WI38 (cell line): Measurements from ENCODE around the gene ZNF74.
A peak's percentile ranks its signal among the peaks of the same experiment; 100 is the strongest.
"Not testable (repeated sequence)": the region's sequence is repeated elsewhere in the genome, so short reads cannot be mapped to it uniquely, and the experiment has no call there.

Experiments used
- H3K4me3 ChIP-seq: 2 replicates; pipeline ENCODE4 v1.5.1; 2011; ENCODE audit warnings: low read depth, mild to moderate bottlenecking, control low read depth, low read length
- TF ChIP-seq, protein P1 (sequence below): IDR thresholded peaks from 2 replicates; pipeline ENCODE4 v1.5.1; 2012; ENCODE audit warnings: low read depth, mild to moderate bottlenecking, control low read depth, low read length

Gene ZNF74

DNA sequence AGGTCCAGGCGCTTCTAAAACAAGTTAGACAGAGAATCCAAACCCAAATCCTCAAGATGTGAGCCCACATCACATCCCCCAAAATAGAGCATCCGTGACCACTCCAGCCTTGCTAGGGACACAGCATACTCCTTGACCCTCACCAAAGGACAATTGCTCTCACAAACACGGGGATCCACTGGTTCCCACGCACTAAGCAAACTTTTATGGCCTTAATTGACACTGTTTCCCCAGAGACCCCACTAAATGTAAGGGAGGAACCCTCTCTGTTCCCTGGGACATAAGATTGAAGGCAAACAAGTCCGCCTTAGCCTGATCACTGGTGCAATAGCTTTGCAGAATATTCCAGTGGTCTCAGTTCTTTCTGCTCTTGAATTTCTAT lies 20.1 kb downstream of the ZNF74 start:
- TF ChIP-seq, protein P1, sequence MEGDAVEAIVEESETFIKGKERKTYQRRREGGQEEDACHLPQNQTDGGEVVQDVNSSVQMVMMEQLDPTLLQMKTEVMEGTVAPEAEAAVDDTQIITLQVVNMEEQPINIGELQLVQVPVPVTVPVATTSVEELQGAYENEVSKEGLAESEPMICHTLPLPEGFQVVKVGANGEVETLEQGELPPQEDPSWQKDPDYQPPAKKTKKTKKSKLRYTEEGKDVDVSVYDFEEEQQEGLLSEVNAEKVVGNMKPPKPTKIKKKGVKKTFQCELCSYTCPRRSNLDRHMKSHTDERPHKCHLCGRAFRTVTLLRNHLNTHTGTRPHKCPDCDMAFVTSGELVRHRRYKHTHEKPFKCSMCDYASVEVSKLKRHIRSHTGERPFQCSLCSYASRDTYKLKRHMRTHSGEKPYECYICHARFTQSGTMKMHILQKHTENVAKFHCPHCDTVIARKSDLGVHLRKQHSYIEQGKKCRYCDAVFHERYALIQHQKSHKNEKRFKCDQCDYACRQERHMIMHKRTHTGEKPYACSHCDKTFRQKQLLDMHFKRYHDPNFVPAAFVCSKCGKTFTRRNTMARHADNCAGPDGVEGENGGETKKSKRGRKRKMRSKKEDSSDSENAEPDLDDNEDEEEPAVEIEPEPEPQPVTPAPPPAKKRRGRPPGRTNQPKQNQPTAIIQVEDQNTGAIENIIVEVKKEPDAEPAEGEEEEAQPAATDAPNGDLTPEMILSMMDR, result no peak
- H3K4me3 ChIP-seq, result no peak overlapping the region

DNA sequence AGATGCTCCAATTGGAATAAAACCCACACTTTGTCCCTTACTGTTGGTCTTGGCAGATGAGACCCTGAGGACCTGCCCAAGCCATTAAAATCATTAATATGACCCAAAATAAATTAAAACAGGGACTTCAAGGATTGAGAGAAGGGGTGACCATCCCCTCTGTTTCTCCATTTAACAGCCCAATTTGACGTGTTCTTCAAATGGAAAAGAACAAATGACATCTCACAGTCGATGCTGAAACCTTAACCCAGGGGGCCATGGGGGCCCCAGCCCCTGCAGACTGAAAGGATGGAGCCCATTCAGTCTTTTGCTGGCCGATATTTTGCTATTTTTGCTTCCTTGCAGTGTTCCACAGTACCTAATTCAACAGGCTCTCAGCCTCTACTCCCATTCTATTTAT lies 20.5 kb downstream of the ZNF74 start:
- no peak overlapping the region for H3K4me3 ChIP-seq
- TF ChIP-seq, protein P1, result no peak

DNA sequence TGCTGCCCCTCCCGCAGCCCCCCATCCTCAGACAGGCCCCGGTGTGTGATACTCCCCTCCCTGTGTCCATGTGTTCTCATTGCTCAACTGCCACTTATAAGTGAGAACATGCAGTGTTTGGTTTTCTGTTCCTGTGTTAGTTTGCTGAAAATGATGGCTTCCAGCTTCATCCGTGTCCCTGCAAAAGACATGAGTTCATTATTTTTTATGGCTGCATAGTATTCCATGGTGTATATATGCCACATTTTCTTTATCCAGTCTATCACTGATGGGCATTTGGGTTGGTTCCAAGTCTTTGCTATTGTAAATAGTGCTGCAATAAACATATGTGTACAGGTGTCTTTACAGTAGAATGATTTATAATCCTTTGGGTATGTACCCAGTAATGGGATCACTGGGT lies 21.3 kb downstream of the ZNF74 start:
- H3K4me3 ChIP-seq, result not testable (repeated sequence)

DNA sequence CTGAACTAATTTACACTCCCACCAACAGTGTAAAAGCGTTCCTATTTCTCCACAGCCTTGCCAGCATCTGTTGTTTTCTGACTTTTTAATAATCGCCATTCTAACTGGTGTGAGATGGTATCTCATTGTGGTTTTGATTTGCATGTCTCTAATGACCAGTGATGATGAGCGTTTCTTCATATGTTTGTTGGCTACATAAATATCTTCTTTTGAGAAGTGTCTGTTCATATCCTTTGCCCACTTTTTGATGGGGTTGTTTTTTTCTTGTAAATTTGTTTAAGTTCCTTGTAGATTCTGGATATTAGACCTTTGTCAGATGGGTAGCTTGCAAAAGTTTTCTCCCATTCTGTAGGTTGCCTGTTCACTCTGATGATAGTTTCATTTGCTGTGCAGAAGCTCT lies 21.7 kb downstream of the ZNF74 start:
- not testable (repeated sequence) for H3K4me3 ChIP-seq

DNA sequence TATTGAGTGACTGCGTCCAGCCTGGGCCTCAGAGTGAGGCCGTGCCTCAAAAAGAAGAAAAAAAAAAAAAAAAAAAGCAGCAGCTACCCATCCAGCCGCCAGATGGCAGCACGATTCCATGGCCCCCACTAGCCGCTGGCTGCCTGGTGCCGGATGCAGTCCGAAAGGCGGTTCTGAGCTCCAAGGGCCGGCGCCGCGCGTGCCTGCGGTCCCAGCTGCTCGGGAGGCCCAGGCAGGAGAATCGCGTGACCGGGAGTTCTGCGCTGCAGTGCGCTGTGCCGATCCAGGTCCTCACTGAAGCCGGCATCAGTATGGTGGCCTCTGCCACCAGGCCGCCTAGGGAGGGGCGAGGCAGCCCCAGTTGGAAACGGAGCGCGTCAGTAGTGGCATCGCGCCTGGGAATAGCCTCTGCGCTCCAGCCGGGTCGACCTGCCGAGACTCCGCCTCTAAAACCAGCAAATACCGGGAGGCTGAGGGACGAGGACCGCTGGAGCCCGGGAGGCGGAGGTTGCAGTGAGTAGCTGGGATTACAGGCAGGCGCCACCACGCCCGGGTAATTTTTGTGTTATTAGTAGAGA lies 24.3 kb downstream of the ZNF74 start:
- H3K4me3 ChIP-seq, result peak overlapping the region; percentile 40
- TF ChIP-seq, protein P1, result peak; percentile 79

DNA sequence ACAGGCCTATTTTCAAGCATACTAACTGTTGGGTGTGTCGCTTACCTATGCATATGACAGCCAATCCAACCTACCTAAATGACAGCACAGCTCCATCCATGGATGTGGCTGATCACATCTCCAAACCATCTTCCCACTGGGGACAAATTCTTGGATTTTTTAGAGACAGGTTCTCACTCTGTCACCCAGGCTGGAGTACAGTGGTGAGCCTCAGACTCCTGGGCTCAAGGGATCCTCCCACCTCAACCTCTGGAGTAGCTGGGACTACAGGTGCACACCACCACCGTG lies 25.7 kb downstream of the ZNF74 start:
- TF ChIP-seq, protein P1, result no peak
- no peak overlapping the region for H3K4me3 ChIP-seq

DNA sequence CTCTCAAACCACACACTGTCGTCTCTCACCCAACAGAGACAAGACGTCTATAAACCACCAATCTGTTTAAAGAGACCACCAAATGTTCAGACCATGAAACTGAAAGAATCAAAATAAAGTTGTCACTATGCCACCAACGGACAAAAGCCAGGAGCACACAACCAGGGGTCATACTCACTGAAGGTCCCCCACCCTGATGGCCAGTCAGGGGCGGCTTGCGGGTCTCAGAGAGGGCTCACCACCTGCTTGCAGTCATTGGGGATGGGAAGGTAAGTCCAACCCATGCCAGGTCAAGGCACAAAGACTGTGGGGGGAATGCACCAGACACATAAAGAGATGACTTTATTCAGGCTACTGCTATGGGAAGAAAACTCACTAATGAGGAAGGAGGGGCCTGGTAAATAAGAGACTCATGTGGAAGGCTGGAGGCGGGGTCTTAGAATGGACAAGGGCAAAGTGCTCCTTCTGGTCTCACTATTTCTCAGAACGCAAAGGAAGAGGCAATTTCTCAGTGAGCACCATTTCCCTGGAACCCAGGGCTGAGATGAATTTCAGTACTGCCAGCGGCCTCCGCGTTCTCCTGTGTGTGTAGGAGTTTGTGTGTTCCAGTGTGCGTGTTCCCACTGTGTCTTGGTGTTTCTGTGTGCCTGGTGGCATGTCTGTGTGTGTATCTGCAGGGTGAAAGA lies 26.3 kb downstream of the ZNF74 start:
- no peak overlapping the region for H3K4me3 ChIP-seq
- TF ChIP-seq, protein P1, result no peak

DNA sequence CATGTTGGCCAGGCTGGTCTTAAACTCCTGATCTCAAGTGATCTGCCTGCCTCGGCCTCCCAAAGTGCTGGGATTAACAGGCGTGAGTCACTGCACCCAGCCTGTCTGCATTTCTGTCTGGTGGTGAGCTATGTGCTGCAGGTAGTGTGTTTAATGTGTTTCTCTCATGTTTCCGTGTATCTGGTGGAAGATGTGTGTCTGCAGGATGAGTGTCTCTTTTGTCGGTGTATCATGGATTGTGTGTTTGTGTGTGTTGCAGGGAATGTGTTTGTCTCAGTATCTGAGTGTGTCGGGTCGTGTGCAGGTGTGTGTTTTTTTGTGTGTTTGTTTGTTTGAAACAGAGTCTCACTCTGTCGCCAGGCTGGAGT lies 27.5 kb downstream of the ZNF74 start:
- H3K4me3 ChIP-seq, result no peak overlapping the region
- TF ChIP-seq, protein P1, result no peak
